ENCODE results near the gene SLC25A1.

Gene SLC25A1

DNA sequence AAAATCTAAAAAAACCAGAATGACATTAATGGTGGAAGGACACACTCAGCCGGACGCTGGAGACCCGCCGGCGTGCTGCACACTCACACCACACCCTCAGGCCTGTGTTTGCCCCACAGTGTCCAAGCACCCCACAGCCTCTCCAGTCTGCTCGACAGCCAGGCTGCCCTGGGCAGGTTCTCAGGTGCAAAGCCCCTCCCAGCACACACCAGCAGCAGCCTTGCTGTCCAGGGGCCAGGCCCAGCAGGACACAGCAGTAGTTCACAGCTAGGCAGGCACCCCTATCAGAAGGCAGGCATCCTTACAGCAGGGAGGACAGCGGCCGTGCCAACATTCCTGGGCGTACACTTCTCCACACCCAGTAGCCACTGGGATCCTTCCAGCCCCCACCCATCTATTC is 1.7 kb upstream of the SLC25A1 start:
- no peak for DNase-seq (ENCODE audit: low spot score)
- TF ChIP-seq CTCF (IDR thresholded peaks at IDR 0.05): no peak
- H3K27ac ChIP-seq: no peak overlapping the region
- H3K4me3 ChIP-seq: no peak overlapping the region

DNA sequence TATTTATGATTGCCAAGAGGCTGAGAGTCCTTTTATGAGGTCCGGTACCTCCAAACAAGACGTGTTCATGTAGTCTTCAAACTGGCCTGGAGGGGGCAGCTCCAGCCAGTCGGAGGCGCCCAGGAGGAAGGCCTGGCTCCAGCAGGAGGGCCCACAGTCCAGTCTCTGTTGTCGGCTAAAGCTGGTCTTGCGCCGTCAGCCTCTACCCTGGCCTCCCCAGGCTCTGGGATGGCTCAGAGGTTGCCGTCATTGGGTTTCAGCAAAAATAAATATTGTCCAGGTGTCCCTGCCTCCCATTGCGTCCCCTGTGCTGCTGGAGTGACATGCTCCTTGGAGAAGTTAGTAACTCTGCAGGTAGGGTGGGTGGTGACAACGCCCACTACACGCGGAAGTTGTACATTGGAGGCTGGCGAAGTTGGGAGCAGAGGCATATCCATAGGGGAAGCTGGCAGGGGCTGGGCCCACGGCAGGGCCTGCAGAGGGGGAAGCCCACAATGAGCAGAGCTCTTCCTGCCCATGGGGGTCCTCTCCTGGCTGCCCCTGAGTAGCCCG is 1.0 kb upstream of the SLC25A1 start:
- DNase-seq (ENCODE audit: low spot score): peak; percentile 77
- peak overlapping the region; percentile 99 for H3K4me3 ChIP-seq
- peak overlapping the region in 1 of 2 donors; percentile 99 for H3K27ac ChIP-seq
- TF ChIP-seq CTCF (IDR thresholded peaks at IDR 0.05): peak; percentile 51

DNA sequence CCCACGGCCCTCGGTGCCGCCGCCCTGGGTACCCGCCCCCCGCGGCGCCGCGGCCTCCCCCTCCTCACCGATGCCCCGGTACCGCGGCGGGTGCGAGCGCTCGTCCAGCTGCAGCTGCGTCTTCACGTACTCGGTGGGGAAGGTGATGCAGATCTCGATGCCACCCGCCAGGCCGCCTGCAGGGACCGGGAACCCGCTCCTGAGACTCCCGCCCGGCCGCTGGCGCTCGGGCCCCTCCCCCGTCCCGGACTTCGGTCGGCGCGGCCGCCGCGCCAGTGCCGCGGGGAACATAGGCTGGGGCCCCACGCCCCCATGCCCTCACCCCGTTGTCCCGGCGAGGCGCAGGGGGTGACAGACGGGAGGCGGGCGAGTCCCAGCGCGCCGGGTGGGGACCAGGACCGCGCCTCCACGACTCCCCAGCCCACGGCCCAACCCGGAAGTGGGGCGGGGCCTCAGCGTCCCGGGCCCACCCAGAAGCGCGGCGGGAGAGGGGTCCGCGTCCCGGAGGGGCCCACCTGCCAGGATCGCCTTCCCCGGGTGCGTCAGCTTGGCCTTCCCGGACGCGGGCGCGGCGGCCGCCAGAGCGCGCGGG is 375 bp downstream of the SLC25A1 start:
- peak; percentile 76 for DNase-seq (ENCODE audit: low spot score)
- Histone ChIP-seq H3K4me3 (peak overlapping the region; percentile 99), H3K27ac (peak overlapping the region; percentile 74 to 99)
- TF ChIP-seq CTCF (IDR thresholded peaks at IDR 0.05): no peak

DNA sequence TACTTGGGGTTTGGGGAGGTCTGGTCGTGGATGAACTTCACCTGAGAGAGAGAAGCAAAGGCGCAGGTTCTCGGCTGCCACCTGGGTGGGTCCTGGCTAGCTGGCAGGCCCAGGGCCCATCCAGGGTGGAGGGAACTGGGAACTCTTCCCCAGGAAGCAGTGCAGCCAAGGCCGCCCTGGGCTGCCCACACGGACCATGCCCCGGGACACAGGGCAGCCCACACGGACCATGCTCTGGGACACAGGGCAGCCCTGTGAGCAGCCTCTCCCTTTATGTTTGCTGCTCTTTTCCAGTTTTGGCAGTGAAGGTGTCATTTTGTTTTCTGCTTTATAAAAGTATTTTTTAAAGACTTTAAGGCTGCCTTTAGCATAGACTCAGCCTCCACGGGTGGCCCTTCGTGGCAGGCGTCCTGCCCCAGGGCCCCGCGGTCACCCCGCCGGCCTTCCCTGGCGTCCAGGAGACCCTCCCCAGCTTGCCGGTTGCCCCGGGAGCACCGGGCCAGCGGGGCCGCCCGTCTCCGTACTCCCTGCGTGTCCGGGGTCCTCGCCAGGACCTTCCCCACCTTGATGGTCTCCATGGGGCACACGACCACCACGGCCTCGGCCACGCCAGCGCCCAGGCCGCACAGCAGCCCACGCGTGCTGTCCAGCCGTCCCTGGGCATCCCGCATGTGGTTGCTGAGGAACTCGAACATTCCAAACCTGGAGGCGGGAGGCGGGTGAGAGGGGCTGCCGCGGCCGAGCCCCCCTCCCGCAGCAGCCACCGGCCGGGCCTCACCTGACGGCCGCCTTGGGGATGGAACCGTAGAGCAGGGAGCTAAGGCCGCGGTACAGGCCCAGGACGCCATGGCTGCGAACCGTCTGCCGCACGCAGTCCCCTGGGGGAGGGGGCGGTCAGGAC is 1.1 kb downstream of the SLC25A1 start:
- H3K4me3 ChIP-seq: peak overlapping the region; percentile 99
- DNase-seq (ENCODE audit: low spot score): no peak
- TF ChIP-seq CTCF (IDR thresholded peaks at IDR 0.05): no peak
- H3K27ac ChIP-seq: peak overlapping the region; percentile 74 to 99

DNA sequence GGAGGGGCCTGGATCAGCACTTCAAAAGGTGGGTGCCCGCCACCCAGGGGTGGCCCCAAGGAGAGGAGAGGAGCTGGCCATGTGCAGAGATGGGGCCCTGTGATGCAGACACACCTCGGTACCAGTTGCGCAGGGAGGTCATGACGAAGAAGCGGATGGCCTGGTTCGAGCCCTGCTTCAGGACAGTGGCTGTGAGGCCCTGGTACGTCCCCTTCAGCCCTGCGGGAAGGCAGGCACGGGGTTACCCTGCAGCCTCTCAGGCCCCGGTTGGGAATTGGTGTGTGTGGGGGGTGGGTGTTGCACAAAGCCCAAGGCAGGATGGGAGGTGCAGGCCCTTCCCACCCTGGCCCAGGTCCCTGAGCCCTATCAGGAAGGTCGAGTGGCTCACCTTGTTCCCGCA is 1.8 kb downstream of the SLC25A1 start:
- Histone ChIP-seq H3K27ac (peak overlapping the region in 1 of 2 donors; percentile 99), H3K4me3 (peak overlapping the region; percentile 99)
- TF ChIP-seq CTCF (IDR thresholded peaks at IDR 0.05): no peak
- no peak for DNase-seq (ENCODE audit: low spot score)

GRCh38 chr22:19176175-19176643 is 2.3 kb downstream of the SLC25A1 start:
- no peak overlapping the region for H3K4me3 ChIP-seq
- DNase-seq (ENCODE audit: low spot score): no peak
- no peak for TF ChIP-seq CTCF (IDR thresholded peaks at IDR 0.05)
- H3K27ac ChIP-seq: peak overlapping the region in 1 of 2 donors; percentile 51
